GM12865 (cell line): ENCODE measurements around the gene MGST1.

Experiments used
- DNase-seq: peaks from one replicate; pipeline ENCODE4 v3.0.0; 2010; ENCODE audit warnings: low read depth
- H3K4me3 ChIP-seq: 2 replicates; pipeline ENCODE4 v1.5.1; 2011; ENCODE audit warnings: mild to moderate bottlenecking, low read depth, low read length, control low read depth
- CTCF ChIP-seq: IDR thresholded peaks from 2 replicates; pipeline ENCODE4 v1.5.1; 2011; ENCODE audit warnings: low read length, control low read depth, low read depth, inconsistent platforms; ENCODE audit not compliant: insufficient read depth; ENCODE audit errors: missing control alignments

Gene MGST1

GRCh38 chr12:16349131-16349460 is 1.7 kb downstream of the MGST1 start:
- DNase-seq, result no peak
- no peak overlapping the region for H3K4me3 ChIP-seq
- TF ChIP-seq CTCF, result no peak

- no peak overlapping the region for H3K4me3 ChIP-seq
- no peak for DNase-seq
- no peak for TF ChIP-seq CTCF
Observed at GRCh38 chr12:16350682-16351081, 3.2 kb downstream of the MGST1 start.

GRCh38 chr12:16352481-16352880 is 5.0 kb downstream of the MGST1 start:
- H3K4me3 ChIP-seq, result no peak overlapping the region
- TF ChIP-seq CTCF, result no peak
- DNase-seq, result no peak

GRCh38 chr12:16358878-16359277 is 11.4 kb downstream of the MGST1 start:
- no peak for DNase-seq
- no peak overlapping the region for H3K4me3 ChIP-seq
- TF ChIP-seq CTCF, result no peak

GRCh38 chr12:16359512-16360491 is 12.4 kb downstream of the MGST1 start:
- TF ChIP-seq CTCF, result peak; percentile 45
- peak; percentile 30 for DNase-seq

GRCh38 chr12:16361142-16361783 is 13.8 kb downstream of the MGST1 start:
- DNase-seq, result no peak
- H3K4me3 ChIP-seq, result no peak overlapping the region
- no peak for TF ChIP-seq CTCF

More at GRCh38 chr12:16359512-16360491, 12.4 kb downstream of the MGST1 start:
- no peak overlapping the region for H3K4me3 ChIP-seq

- TF ChIP-seq CTCF, result no peak
- no peak for DNase-seq
- H3K4me3 ChIP-seq, result no peak overlapping the region
Observed at GRCh38 chr12:16362550-16362949, 15.1 kb downstream of the MGST1 start.
